ENCODE data around the gene SPON2. TPM values are rescaled to one million over a fixed set of nuclear protein-coding genes. Genes with fewer than 3 reads are reported as not detected.

SPON2 gene
- total RNA-seq, 1 experiment from 2014 or later = 1.8 TPM

- no TSS peak for BruUV-seq (replicated peaks)
- ChIA-PET CTCF (no interaction called here), POLR2A (interaction anchor here (0.6 kb wide), 1 partner anchor 364 kb away, joined by 3 read pairs; no protein-coding TSS in a partner anchor)
- DNase-seq (ENCODE audit: low read depth, low spot score) = no peak
- TF ChIP-seq, protein P1, sequence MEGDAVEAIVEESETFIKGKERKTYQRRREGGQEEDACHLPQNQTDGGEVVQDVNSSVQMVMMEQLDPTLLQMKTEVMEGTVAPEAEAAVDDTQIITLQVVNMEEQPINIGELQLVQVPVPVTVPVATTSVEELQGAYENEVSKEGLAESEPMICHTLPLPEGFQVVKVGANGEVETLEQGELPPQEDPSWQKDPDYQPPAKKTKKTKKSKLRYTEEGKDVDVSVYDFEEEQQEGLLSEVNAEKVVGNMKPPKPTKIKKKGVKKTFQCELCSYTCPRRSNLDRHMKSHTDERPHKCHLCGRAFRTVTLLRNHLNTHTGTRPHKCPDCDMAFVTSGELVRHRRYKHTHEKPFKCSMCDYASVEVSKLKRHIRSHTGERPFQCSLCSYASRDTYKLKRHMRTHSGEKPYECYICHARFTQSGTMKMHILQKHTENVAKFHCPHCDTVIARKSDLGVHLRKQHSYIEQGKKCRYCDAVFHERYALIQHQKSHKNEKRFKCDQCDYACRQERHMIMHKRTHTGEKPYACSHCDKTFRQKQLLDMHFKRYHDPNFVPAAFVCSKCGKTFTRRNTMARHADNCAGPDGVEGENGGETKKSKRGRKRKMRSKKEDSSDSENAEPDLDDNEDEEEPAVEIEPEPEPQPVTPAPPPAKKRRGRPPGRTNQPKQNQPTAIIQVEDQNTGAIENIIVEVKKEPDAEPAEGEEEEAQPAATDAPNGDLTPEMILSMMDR (IDR thresholded peaks at IDR 0.05) = no peak
- TF ChIP-seq TCF7L2 (IDR thresholded peaks at IDR 0.05; ENCODE audit: low read depth, low read length) (no peak), POLR2AphosphoS5 (IDR thresholded peaks at IDR 0.05; ENCODE audit: low read depth, low read length) (no peak), SIN3A (IDR thresholded peaks at IDR 0.05; ENCODE audit: borderline replicate concordance, insufficient read depth, low read depth, low read length) (no peak), REST (IDR thresholded peaks at IDR 0.05; ENCODE audit: insufficient read depth in 1 of 2, low read depth in 2 of 2, low read length in 1 of 2) (no peak)
- in situ Hi-C loops (cut with HindIII; ENCODE audit: low pct_unique_long_range_greater_than_20kb, low sequenced_read_pairs) (no loop called here), intact Hi-C loops (cut with micrococcal nuclease; ENCODE audit: unreplicated experiment) (no loop called here)
- ATAC-seq = no peak
- H3K9me3 ChIP-seq (ENCODE audit: control insufficient read depth, insufficient read depth, low read depth, low read length) = no peaks in the 10 kb centered on the region
- no peak overlapping the region for H3K27ac ChIP-seq (ENCODE audit: low read length)
- H3K36me3 ChIP-seq (ENCODE audit: control insufficient read depth, insufficient read depth, low read length) = no peaks in the 10 kb centered on the region
- no peaks in the 10 kb centered on the region for H3K27me3 ChIP-seq (ENCODE audit: control insufficient read depth, insufficient read depth, low read length)
- H3K4me1 ChIP-seq (ENCODE audit: control insufficient read depth, insufficient read depth, low read length) = peaks cover 18% of the 10 kb centered on the region
- H3K4me3 ChIP-seq (ENCODE audit: low read depth in 2 of 2, low read length in 2 of 2) = peak overlapping the region in 1 of 2 experiments; percentile 12; a peak in 1 of 4 replicates
Observed at GRCh38 chr4:1194010-1194900, 21.9 kb upstream of the SPON2 start.

DNA sequence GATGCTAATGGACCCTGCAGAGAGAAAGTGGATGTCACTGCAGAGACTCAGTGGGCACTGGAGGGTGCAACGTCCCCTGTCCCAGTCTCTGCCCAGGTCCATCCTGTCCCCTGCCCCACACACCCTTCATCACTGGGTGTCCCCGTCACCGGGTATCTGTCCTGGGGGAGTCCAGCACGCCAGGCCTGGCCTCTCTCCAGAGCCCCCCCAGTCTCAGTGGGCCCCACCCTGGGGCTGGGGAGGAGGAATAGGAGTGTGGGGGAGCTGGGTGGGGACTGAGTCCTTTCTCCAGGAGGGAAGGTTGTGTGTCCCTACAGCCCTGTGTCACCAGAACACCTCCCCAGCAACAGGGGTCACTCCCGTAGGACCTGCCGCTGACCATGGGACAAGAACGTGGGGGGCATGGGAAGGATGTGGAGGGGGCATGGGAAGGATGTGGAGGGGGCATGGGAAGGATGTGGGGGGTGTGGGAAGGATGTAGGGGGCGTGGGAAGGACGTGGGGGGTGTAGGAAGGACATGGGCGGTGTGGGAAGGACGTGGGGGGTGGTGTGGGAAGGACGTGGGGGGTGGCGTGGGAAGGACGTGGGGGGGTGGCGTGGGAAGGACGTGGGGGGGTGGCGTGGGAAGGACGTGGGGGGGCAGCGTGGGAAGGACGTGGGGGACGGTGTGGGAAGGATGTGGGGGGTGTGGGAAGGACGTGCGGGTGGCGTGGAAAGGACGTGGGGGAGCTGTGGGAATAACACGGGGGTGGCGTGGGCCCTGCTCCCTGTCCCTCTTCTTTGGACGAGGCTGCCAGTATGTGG is 21.0 kb upstream of the SPON2 start:
- CTCF ChIA-PET = no interaction called here
- H3K27me3 ChIP-seq (ENCODE audit: control insufficient read depth, insufficient read depth, low read length) = no peaks in the 10 kb centered on the region
- no peak overlapping the region for H3K4me3 ChIP-seq (ENCODE audit: low read depth in 2 of 2, low read length in 2 of 2)
- H3K4me1 ChIP-seq (ENCODE audit: control insufficient read depth, insufficient read depth, low read length) = peaks cover 18% of the 10 kb centered on the region
- ATAC-seq = no peak
- in situ Hi-C loops (cut with HindIII; ENCODE audit: low pct_unique_long_range_greater_than_20kb, low sequenced_read_pairs) (no loop called here), intact Hi-C loops (cut with micrococcal nuclease; ENCODE audit: unreplicated experiment) (no loop called here)
- POLR2A ChIA-PET = interaction anchor here (0.6 kb wide), 1 partner anchor 363 kb away, joined by 3 read pairs; no protein-coding TSS in a partner anchor
- no peak for DNase-seq (ENCODE audit: low read depth, low spot score)
- no peaks in the 10 kb centered on the region for H3K36me3 ChIP-seq (ENCODE audit: control insufficient read depth, insufficient read depth, low read length)
- H3K27ac ChIP-seq (ENCODE audit: low read length) = no peak overlapping the region
- H3K9me3 ChIP-seq (ENCODE audit: control insufficient read depth, insufficient read depth, low read depth, low read length) = no peaks in the 10 kb centered on the region
- TF ChIP-seq SIN3A (IDR thresholded peaks at IDR 0.05; ENCODE audit: borderline replicate concordance, insufficient read depth, low read depth, low read length) (no peak), TCF7L2 (IDR thresholded peaks at IDR 0.05; ENCODE audit: low read depth, low read length) (no peak)
- TF ChIP-seq, protein P1 (IDR thresholded peaks at IDR 0.05) = no peak
- no TSS peak for BruUV-seq (replicated peaks)

Data from Panc1 (cell line).